ENCODE measurements around the gene THAP7. TPM values are rescaled to one million over a fixed set of nuclear protein-coding genes. Genes with fewer than 3 reads are reported as not detected.

The THAP7 gene
- total and polyA plus RNA-seq, 2 of the 13 experiments (the other 11 are each of a cell fraction or from before 2014, with no cell fraction given), result 13.0 to 25.5 TPM

DNA sequence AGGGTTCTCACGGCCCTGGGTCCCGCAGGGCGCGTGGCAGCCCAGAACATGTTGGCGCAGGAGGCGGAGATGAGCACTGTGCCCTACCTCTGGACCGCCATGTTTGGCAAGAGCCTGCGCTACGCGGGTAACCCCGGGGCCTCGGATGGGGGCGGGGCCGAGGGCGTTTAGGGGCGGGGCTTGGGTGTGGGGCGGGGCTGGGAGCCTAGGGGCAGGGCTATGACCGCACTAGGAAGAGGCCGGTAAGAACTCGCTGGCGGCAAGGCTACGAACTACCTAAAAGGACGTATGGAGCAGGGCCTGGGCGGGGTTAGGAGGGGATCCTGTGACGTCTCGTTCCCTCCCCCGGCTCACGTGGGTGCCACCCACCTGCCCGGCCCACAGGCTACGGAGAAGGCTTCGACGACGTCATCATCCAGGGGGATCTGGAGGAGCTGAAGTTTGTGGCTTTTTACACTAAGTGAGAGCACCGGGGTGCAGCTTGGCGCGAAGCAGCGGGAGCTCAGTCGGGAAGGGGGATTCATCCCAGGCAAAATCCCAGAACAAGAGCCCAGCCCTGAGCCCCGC is 22.6 kb downstream of the THAP7 start (continued):
- TF ChIP-seq, protein P1, sequence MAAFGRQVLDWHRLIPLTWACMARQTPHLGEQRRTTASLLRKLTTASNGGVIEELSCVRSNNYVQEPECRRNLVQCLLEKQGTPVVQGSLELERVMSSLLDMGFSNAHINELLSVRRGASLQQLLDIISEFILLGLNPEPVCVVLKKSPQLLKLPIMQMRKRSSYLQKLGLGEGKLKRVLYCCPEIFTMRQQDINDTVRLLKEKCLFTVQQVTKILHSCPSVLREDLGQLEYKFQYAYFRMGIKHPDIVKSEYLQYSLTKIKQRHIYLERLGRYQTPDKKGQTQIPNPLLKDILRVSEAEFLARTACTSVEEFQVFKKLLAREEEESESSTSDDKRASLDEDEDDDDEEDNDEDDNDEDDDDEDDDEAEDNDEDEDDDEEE (CRISPR knock-in tag; IDR thresholded peaks at IDR 0.05), result peak; percentile 59; the same call in 1 of the 2 replicates
- TF ChIP-seq NR2F1 (CRISPR knock-in tag; IDR thresholded peaks at IDR 0.05) (no peak), ZNF674 (CRISPR knock-in tag; IDR thresholded peaks at IDR 0.05; ENCODE audit: low read depth) (no peak)
- TF ChIP-seq, protein P2, sequence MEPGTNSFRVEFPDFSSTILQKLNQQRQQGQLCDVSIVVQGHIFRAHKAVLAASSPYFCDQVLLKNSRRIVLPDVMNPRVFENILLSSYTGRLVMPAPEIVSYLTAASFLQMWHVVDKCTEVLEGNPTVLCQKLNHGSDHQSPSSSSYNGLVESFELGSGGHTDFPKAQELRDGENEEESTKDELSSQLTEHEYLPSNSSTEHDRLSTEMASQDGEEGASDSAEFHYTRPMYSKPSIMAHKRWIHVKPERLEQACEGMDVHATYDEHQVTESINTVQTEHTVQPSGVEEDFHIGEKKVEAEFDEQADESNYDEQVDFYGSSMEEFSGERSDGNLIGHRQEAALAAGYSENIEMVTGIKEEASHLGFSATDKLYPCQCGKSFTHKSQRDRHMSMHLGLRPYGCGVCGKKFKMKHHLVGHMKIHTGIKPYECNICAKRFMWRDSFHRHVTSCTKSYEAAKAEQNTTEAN (CRISPR knock-in tag; conservative IDR thresholded peaks at IDR 0.05), result 0 out of 2 replicates have a peak, but pooled peaks have one; percentile 26

DNA sequence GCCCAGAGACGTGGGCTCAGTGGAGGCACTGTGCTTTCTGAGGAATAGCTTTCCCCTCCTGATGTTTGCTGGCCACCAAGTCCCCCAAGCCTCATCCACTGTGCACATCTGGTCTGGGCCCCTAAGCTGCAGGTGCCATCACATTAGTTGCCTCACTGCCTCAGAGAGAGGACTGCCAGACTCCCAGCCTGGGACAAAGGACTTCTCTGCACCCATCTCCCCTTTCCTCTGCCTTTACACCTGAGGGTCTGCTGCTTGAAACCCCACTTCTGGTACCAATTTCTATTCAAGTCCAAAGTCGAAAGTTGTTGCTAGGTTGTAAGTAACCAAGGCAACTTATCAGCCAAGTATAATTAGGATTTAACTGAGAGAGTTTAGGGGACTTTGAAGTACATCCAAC is 23.5 kb downstream of the THAP7 start:
- H3K9me3 ChIP-seq (ENCODE audit: low read length), result 0 out of 2 replicates have a peak, but pooled peaks cover 4% of the 10 kb centered on the region
- WGBS (ENCODE audit: low lambda C conversion rate), result 97% methylated on average over 2 of the region's 2 CpGs
- no TSS peak for BruUV-seq (replicated peaks)
- ChIA-PET CTCF (ENCODE audit: low intra/inter-chr PET ratio, low total read pairs) (no interaction called here), POLR2A (interaction anchor here (1.0 kb wide), 1 partner anchor 20 kb away, joined by 4 read pairs; no protein-coding TSS in a partner anchor)
- H3K79me2 ChIP-seq (ENCODE audit: insufficient read depth, low read length), result peaks cover 11% of the 10 kb centered on the region
- ATAC-seq (no peak), FAIRE-seq (no peak), DNase-seq (ENCODE audit: low spot score) (no peak)
- no peak overlapping the region for H2AFZ ChIP-seq (ENCODE audit: low read length)
- H3K4me1 ChIP-seq (ENCODE audit: insufficient read depth, low read length), result peaks cover 35% of the 10 kb centered on the region
- H3K4me2 ChIP-seq (ENCODE audit: low read depth, low read length), result no peak overlapping the region
- no peak overlapping the region for H3K4me3 ChIP-seq (replicated peaks in 1 of 3; ENCODE audit: insufficient read depth in 1 of 3, low read depth in 2 of 3, low read length in 3 of 3)
- no peak overlapping the region for H3K27ac ChIP-seq (ENCODE audit: extremely low read length, insufficient read depth, low read length)
- H3K27me3 ChIP-seq (ENCODE audit: control insufficient read depth in 1 of 2, insufficient read depth in 2 of 2, low read length in 2 of 2), result no peaks in the 10 kb centered on the region; a peak in 1 of 5 replicates
- no peak overlapping the region for H3K9ac ChIP-seq (ENCODE audit: insufficient read depth, low read depth, low read length)
- no peaks in the 10 kb centered on the region for H4K20me1 ChIP-seq (ENCODE audit: insufficient read depth, low read length)
- in situ Hi-C loops (cut with HindIII; ENCODE audit: extremely low pct_ligation_motif_present, low pct_unique_long_range_greater_than_20kb), result no loop called here
- TF ChIP-seq CBX2 (IDR thresholded peaks at IDR 0.05; ENCODE audit: low read depth, low read length) (no peak), CBX2 (CRISPR knock-in tag; IDR thresholded peaks at IDR 0.05; ENCODE audit: low read depth) (no peak), RFX3 (CRISPR knock-in tag; IDR thresholded peaks at IDR 0.05) (no peak), MYNN (CRISPR knock-in tag; IDR thresholded peaks at IDR 0.05; ENCODE audit: low read depth) (no peak)
- H3K36me3 ChIP-seq (replicated peaks in 1 of 2; ENCODE audit: control insufficient read depth in 1 of 2, insufficient read depth in 2 of 2, low read length in 2 of 2), result no peaks in the 10 kb centered on the region
- intact Hi-C loops (cut with micrococcal nuclease; ENCODE audit: unreplicated experiment), result no loop called here
